Measurements from ENCODE around the gene DEFB131B.
"Not testable (repeated sequence)": the region's sequence is repeated elsewhere in the genome, so short reads cannot be mapped to it uniquely, and the experiment has no call there.

Gene DEFB131B

DNA sequence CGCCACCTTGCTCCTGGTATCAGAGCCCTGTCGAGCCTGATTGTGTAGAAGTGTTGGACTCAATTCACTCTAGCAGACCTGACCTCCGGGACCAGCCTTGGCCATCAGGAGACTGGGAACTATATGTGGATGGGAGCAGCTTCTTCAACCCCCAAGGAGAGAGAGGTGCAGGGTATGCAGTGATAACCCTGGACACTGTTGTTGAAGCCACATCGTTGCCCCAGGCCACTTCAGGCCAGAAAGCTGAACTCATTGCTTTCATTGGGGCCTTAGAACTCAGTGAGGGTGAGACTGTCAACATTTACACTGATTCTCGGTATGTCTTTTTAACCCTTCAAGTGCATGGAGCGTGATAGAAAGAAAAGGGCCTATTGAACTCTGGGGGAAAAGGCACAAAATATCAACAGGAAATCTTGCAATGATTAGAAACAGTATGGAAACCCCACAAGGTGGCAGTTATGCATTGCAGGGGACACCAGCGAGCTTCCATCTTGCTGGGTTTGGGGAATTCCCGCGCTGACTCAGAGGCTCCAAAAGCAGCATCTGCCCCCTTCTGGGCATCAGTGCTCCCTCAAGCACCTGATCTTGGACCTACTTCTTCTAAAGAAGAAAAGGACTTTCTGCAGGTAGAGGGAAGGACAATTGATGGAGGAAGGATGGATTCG is 33.2 kb downstream of the DEFB131B start:
- peak; percentile 49 for DNase-seq (ENCODE audit: low read depth)

GRCh38 chr11:71911986-71912340 is 33.7 kb downstream of the DEFB131B start:
- DNase-seq (ENCODE audit: low read depth) = not testable (repeated sequence)

- DNase-seq (ENCODE audit: low read depth) = no peak
Observed at GRCh38 chr11:71913756-71914526, 35.7 kb downstream of the DEFB131B start.

DNA sequence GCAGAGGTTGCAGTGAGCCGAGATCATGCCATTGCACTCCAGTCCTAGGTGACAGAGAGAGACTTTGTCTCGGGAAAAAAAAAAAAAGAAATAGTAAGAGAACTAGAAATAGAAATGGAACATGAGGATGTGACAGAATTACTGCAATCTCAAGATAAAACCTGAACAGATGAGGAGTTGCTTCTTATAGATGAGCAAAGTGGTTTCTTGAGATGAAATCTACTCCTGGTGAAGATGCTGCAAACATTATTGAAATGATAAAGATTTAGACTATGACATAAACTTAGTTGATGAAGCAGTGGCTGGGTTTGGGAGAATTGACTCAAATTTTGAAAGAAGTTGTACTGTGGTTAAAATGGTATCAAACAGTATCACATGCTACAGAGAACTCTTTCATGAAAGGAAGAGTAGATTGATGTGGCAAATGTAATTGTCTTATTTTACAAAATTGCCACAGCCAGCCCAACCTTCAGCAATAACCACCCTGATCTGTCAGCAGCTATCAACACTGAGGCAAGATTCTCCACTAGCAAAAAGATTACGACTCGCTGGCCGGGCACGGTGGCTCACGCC is 36.5 kb downstream of the DEFB131B start:
- no peak for DNase-seq (ENCODE audit: low read depth)

DNA sequence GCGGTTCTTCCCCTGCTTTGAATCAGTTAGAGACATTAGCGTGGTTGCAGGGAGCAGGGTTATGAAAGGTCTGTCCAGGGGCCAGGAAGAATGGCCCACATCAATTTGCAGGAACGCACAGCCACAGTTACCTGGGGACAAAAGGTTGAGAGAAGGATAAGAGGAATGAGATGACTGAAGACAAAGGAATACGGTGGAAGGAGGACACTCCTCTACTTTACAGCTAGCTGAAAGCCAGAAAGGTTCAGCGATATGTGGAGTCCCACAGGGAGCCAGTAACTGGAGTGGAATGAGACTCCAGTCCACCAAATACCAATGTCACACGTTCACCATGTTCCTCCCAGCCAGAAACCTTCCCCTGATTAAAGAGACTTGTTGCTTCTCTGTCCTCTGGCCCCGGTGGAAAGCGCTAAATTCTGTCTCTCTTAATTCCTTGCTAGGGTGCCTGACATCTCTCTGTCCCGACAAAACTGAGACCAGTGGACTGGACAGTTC is 39.4 kb downstream of the DEFB131B start:
- no peak for DNase-seq (ENCODE audit: low read depth)

DNA sequence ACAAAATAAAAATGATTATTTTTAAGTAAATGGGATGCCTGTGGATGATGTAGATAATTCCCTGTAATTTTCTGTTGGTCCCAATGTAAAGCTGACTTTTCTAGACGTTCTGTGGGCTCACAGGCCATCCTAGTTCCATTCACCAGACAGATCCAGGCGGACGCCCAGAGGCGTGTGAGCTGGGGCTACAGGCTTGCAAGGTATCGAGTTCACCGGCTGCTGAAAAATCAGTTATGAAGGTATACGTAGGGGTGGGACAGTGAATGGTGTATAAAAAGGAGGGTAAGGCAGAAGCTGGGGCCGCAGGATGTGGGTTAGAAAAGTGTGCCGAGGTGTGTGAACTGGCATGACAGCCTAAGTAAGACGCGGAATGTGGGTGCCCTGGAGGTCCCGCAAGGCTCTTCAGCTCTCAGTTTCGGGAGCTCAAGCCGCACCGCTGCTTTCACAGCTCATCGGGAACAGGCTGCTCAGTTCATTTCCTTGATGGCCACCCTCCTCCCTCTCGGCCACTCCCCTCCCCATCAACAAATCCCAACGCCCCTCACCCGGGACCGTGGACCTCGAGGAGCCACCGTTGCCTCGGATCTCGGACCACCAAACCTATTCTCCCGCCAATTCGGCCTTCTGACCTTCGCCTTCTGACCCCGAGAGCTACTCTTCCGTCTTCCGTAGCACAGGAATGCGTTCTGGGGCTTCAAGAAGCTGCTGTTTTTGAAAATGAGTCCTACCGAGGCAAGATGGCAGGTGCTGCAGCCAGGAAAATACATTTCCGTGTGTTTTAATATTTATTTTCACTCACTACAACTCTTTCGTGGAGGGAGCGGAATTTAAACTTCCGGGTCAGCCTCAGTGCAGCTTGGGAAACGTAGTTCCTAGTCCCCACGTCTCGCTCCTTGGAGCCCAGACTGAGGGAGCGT is 49.8 kb downstream of the DEFB131B start, which contains the start of gene XNDC1N:
XNDC1N (minus strand) TSS at position 775 of the 917 bp plus-strand sequence. CDS start 5,241 bp downstream, outside the sequence.
- peak; percentile 42 for DNase-seq (ENCODE audit: low read depth)

- DNase-seq (ENCODE audit: low read depth) = peak; percentile 98
Observed at GRCh38 chr11:71928737-71929443, 50.6 kb downstream of the DEFB131B start, which contains the start of gene RNF121. TSS of gene RNF121 (plus strand) at chr11:71929046. CDS start at chr11:71929062, 16 bp downstream.

DNA sequence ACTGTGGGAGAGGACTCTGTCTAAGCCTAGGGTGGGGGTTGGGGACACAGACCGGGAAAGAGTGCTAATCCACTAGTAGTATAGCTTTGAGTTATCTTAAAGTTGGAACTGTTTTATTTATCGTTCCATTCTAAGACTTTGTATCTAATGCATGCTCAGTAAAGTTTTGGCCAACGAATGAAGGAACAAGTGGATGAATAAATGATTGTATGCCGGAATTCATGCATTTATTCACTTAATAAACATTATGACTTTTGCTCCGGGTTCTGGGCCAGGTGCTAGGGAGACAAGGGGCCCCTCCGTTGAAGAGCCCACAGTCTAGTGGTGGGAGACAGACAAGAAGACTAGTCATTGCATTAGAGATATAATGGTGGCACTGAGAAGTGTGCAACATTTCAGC is 51.2 kb downstream of the DEFB131B start:
- no peak for DNase-seq (ENCODE audit: low read depth)

GRCh38 chr11:71930556-71931244 is 52.4 kb downstream of the DEFB131B start:
- no peak for DNase-seq (ENCODE audit: low read depth)

DNA sequence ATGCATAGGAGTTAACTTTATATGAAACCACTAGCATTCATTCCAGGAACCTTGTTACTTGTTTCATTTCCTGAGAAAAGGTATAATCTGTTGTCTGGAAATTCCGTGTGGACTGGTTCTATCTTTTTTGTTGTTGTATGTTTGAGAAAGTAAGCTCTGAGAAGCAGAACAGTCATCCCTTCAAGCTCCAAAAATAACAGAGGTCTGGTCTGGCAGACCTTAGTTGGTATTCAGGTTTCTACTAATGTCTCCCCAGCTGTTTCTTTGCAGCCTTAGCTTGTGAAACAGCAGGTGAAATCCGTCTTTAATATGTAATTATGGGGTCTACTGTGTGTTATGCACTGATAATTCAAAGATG is 53.0 kb downstream of the DEFB131B start:
- no peak for DNase-seq (ENCODE audit: low read depth)

DNA sequence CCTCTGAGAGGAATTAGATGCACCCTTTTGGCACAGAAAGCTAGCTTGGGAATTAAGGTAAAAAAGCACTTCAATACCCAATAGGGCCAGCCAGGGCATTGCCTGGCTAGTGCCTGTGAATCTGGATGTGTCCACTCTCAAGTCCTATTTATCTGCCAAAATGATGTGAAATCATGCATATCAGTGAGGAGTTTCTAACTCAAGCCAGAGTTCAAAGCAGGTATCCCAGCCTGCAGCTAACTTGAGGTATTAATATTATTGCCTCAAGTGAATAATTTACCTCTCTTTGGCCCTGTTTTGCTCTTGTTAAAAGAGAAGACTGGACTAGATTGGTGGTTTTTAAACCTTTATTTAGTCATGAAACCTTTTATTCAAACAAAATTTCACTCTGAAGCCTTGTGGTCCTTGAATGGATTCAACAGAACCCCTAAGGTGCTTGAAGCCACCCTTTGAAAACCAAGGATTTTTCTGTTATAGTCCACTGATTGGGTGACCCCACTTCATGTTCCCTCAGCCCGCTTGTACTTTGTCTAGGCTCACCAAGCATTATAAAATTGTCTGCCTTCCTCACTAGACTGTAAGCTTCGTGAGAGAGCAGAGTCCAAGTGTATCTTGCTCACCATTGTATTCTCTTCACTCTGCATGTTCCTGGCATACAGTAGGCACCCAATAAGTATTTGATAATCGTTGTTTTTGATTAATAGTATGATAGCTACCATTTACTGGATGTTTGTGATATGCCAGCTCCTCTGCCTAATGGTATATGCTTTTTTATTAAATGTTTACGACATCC is 55.1 kb downstream of the DEFB131B start:
- no peak for DNase-seq (ENCODE audit: low read depth)
